Nasal cavity respiratory epithelium epithelial cell of viscerocranial mucosa (primary cell): ENCODE data around the gene BRINP2. TPM values are rescaled to one million over a fixed set of nuclear protein-coding genes. Genes with fewer than 3 reads are reported as not detected.

Experiments used
- total RNA-seq: library from RNA; depleted of rRNA; stranded (reverse); fragments of >200 nt; gene quantifications from 2 replicates; pipeline ENCODE4 v1.2.3, GENCODE V29; 2014

Gene BRINP2, protein sequence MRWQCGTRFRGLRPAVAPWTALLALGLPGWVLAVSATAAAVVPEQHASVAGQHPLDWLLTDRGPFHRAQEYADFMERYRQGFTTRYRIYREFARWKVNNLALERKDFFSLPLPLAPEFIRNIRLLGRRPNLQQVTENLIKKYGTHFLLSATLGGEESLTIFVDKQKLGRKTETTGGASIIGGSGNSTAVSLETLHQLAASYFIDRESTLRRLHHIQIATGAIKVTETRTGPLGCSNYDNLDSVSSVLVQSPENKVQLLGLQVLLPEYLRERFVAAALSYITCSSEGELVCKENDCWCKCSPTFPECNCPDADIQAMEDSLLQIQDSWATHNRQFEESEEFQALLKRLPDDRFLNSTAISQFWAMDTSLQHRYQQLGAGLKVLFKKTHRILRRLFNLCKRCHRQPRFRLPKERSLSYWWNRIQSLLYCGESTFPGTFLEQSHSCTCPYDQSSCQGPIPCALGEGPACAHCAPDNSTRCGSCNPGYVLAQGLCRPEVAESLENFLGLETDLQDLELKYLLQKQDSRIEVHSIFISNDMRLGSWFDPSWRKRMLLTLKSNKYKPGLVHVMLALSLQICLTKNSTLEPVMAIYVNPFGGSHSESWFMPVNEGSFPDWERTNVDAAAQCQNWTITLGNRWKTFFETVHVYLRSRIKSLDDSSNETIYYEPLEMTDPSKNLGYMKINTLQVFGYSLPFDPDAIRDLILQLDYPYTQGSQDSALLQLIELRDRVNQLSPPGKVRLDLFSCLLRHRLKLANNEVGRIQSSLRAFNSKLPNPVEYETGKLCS
- not detected in 2 replicates for total RNA-seq

DNA sequence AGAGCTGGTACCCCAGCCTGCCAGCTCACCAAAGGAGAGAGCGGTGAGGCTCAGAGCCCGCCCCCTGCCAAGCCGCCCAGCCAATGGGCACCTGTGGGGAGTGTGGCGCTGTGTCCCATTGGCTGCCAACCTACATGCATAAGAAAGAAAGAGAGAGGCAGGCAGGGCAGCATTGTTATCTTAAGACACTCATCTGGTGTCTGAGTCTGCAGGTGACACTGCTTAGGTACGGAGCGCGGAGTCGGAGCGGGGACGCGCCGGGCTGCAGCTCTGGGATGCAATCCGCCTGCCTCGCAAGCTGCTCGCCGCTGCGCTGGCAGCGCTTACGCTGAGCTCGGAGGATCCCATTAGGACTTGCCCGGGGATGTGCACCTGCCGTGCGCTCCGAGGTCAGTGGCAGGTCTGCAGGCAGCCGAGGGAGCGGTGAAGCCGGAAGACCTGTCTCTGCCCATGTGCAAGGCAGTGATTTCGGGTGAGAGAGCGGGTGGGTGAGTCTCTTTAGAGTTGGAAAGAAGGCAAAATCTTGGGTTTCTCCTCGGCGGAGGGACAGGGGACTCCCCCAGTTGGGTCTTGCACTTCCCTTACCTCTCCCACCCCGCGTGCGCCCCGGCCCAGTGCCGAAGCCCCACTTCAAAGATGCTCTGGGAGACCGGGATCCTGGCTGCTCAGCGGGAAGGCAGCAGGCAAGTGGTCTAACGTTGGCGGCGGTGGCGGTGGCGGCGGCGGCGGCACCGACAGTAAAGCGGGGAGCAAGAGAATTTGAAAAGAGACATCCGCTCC is at the start of gene BRINP2:
Gene BRINP2 (plus strand): TSS at position 203 of the 780 bp plus-strand sequence. CDS start 58,919 bp downstream, outside the sequence.

GRCh38 chr1:177164380-177165068 is 6.2 kb upstream of the BRINP2 start, which contains the start of gene ASTN1:
TSS of gene ASTN1 (minus strand) at chr1:177164712. CDS start at chr1:177164676, 36 bp downstream.

Other genes with a start within 250 kb of the BRINP2 start
- gene ASTN1, start 6.2 kb upstream of the BRINP2 start, total RNA-seq = under 0.01 TPM in 2 replicates